ENCODE results near the gene DGKZ.

DGKZ gene

GRCh38 chr11:46330154-46330553 lies 17.1 kb upstream of the DGKZ start:
- Histone ChIP-seq H3K27me3 (peaks cover 0 to 74% of the 10 kb centered on the region in 2 donors), H3K4me3 (no peak overlapping the region), H3K27ac (no peak overlapping the region), H3K36me3 (no peaks in the 10 kb centered on the region), H3K4me1 (peaks cover 0 to 17% (median 13%) of the 10 kb centered on the region in 4 donors), H3K9me3 (no peaks in the 10 kb centered on the region)
- no peak for DNase-seq
- TF ChIP-seq CTCF (IDR thresholded peaks at IDR 0.05): no peak
- intact Hi-C loops (cut with DNase I; ENCODE audit: low total_unique reads): no loop called here

GRCh38 chr11:46330563-46331281 lies 16.5 kb upstream of the DGKZ start:
- no peak for DNase-seq
- Histone ChIP-seq H3K27ac (no peak overlapping the region), H3K4me3 (no peak overlapping the region), H3K4me1 (peaks cover 0 to 17% (median 13%) of the 10 kb centered on the region in 4 donors), H3K9me3 (no peaks in the 10 kb centered on the region), H3K27me3 (peaks cover 0 to 72% of the 10 kb centered on the region in 2 donors), H3K36me3 (no peaks in the 10 kb centered on the region)
- no peak for TF ChIP-seq CTCF (IDR thresholded peaks at IDR 0.05)
- intact Hi-C loops (cut with DNase I; ENCODE audit: low total_unique reads): no loop called here

- no peak for DNase-seq
- Histone ChIP-seq H3K9me3 (no peaks in the 10 kb centered on the region), H3K36me3 (no peaks in the 10 kb centered on the region), H3K27ac (no peak overlapping the region), H3K27me3 (peaks cover 0 to 76% of the 10 kb centered on the region in 2 donors), H3K4me3 (no peak overlapping the region), H3K4me1 (peaks cover 0 to 17% (median 13%) of the 10 kb centered on the region in 4 donors)
- intact Hi-C loops (cut with DNase I; ENCODE audit: low total_unique reads): no loop called here
- TF ChIP-seq CTCF (IDR thresholded peaks at IDR 0.05): no peak
These were observed 15.8 kb upstream of the DGKZ start for GRCh38 chr11:46331282-46331984.

- no peak for TF ChIP-seq CTCF (IDR thresholded peaks at IDR 0.05)
- no peaks in the 10 kb centered on the region for H3K36me3 ChIP-seq
- H3K4me3 ChIP-seq: peak overlapping the region in 1 of 2 donors; percentile 48
- intact Hi-C loops (cut with DNase I; ENCODE audit: low total_unique reads): no loop called here
- no peak overlapping the region for H3K27ac ChIP-seq
- peaks cover 0 to 79% of the 10 kb centered on the region in 2 donors for H3K27me3 ChIP-seq
- no peak for DNase-seq
- peaks cover 0 to 17% (median 13%) of the 10 kb centered on the region in 4 donors for H3K4me1 ChIP-seq
- no peaks in the 10 kb centered on the region for H3K9me3 ChIP-seq
These were observed 15.1 kb upstream of the DGKZ start for GRCh38 chr11:46332093-46332567.

GRCh38 chr11:46332568-46333393 lies 14.5 kb upstream of the DGKZ start:
- H3K4me1 ChIP-seq: peaks cover 0 to 17% (median 13%) of the 10 kb centered on the region in 4 donors
- peaks cover 0 to 81% of the 10 kb centered on the region in 2 donors for H3K27me3 ChIP-seq
- DNase-seq: no peak
- H3K36me3 ChIP-seq: no peaks in the 10 kb centered on the region
- no peak for TF ChIP-seq CTCF (IDR thresholded peaks at IDR 0.05)
- H3K27ac ChIP-seq: no peak overlapping the region
- H3K4me3 ChIP-seq: peak overlapping the region; percentile 31 to 48
- no peaks in the 10 kb centered on the region for H3K9me3 ChIP-seq
- intact Hi-C loops (cut with DNase I; ENCODE audit: low total_unique reads): no loop called here
